Astrocyte of the spinal cord (primary cell): ENCODE results near the gene GSG1L.

Source experiments
- DNase-seq: peaks from one replicate; pipeline ENCODE4 v3.0.0; 2011; ENCODE audit warnings: low read depth, low spot score
- H3K4me3 ChIP-seq: 2 replicates; pipeline ENCODE4 v1.5.1; 2011; ENCODE audit warnings: low read depth, mild to moderate bottlenecking, low read length, moderate library complexity
- in situ Hi-C: cut with HindIII; loops from 2 replicates; pipeline ENCODE4 v1.10.0; 2017; ENCODE audit warnings: low sequenced_read_pairs
- TF ChIP-seq, protein P1 (sequence below): IDR thresholded peaks from 2 replicates; pipeline ENCODE4 v1.5.1; 2012; ENCODE audit warnings: low read depth, mild to moderate bottlenecking, low read length, inconsistent platforms

Gene GSG1L

DNA sequence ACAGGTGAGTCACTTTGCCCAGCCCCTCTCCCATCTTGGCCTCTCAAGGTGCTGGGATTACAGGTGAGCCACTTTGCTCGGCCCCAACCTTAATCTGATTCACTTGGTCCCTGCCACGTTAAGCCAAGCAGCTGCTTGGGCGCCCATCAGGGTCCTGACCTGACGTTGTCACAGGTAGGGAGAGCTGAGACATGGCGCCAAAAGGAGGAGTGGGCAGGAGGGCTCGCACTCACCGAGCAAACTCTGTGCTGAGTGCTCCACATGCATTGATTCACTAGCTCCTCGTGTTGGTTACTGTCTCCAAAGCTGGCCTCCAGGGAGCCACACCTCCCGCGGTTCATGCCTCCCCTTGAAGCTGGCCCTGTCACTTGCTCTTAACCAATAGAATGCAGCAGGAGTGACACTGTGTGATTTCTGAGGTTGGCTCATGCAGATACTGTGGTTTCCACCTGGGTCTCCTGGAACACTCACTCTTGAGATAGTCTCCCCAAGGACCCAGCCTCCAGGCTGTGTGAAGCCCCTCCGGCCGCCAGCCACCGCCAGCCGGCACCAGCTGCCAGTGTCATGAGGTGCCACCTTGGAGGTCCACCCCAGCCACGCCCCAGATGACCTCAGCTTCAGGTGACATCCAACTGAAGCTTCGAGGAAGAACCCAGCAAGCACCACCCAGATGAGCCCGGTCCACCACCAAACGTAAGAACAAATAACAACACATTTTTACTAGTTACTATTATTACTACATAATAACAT is 223.0 kb downstream of the GSG1L start:
- in situ Hi-C loops: no loop called here
- DNase-seq: no peak
- H3K4me3 ChIP-seq: no peak overlapping the region
- TF ChIP-seq, protein P1, sequence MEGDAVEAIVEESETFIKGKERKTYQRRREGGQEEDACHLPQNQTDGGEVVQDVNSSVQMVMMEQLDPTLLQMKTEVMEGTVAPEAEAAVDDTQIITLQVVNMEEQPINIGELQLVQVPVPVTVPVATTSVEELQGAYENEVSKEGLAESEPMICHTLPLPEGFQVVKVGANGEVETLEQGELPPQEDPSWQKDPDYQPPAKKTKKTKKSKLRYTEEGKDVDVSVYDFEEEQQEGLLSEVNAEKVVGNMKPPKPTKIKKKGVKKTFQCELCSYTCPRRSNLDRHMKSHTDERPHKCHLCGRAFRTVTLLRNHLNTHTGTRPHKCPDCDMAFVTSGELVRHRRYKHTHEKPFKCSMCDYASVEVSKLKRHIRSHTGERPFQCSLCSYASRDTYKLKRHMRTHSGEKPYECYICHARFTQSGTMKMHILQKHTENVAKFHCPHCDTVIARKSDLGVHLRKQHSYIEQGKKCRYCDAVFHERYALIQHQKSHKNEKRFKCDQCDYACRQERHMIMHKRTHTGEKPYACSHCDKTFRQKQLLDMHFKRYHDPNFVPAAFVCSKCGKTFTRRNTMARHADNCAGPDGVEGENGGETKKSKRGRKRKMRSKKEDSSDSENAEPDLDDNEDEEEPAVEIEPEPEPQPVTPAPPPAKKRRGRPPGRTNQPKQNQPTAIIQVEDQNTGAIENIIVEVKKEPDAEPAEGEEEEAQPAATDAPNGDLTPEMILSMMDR: no peak

GRCh38 chr16:27839419-27839818 is 224.1 kb downstream of the GSG1L start:
- in situ Hi-C loops: no loop called here

GRCh38 chr16:27838536-27839175 is 224.9 kb downstream of the GSG1L start:
- TF ChIP-seq, protein P1: no peak
- no peak for DNase-seq
- no peak overlapping the region for H3K4me3 ChIP-seq
- in situ Hi-C loops: no loop called here

More at GRCh38 chr16:27839419-27839818, 224.1 kb downstream of the GSG1L start:
- no peak overlapping the region for H3K4me3 ChIP-seq
- DNase-seq: no peak
- TF ChIP-seq, protein P1: no peak

DNA sequence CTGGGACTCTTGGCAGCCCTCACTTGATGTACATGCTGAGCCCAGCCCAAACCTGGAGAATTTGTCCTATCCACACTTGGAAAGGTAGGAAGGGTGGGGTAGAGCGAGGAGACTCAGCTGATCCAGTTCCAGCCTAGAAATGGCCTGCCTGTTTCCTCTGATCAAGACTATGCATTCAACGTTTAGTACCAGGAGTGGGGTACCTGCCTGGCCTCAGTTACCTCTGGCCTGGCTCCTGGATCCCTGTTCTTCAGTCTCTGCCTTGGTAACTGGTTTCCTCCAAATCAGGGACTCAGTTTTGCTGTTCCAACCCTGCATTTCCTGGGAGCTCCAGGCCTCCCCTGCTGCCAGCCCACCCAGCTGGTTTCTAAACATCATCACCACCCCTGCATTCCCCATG is 233.5 kb downstream of the GSG1L start:
- H3K4me3 ChIP-seq: no peak overlapping the region
- in situ Hi-C loops: no loop called here
- TF ChIP-seq, protein P1: no peak
- no peak for DNase-seq

GRCh38 chr16:27828671-27829070 is 234.8 kb downstream of the GSG1L start:
- TF ChIP-seq, protein P1: no peak
- H3K4me3 ChIP-seq: no peak overlapping the region
- no peak for DNase-seq
- in situ Hi-C loops: no loop called here

GRCh38 chr16:27827765-27828164 is 235.7 kb downstream of the GSG1L start:
- in situ Hi-C loops: no loop called here
- TF ChIP-seq, protein P1: no peak
- H3K4me3 ChIP-seq: no peak overlapping the region
- no peak for DNase-seq
